ENCODE data around the gene MASTL. TPM values are rescaled to one million over a fixed set of nuclear protein-coding genes. Genes with fewer than 3 reads are reported as not detected.

Gene MASTL
- total RNA-seq, 1 experiment from 2014 or later = 13.8 TPM

- intact Hi-C loops (cut with micrococcal nuclease) = no loop called here
- Histone ChIP-seq H4K20me1 (ENCODE audit: insufficient read depth) (no peaks in the 10 kb centered on the region), H3K9ac (ENCODE audit: low read length) (no peak overlapping the region), H3K9me2 (ENCODE audit: insufficient read depth) (no peaks in the 10 kb centered on the region), H3K4me2 (ENCODE audit: low read length) (no peak overlapping the region), H2AFZ (ENCODE audit: low read depth, low read length, poor library complexity, severe bottlenecking) (no peak overlapping the region), H3K36me3 (ENCODE audit: control insufficient read depth in 1 of 2, insufficient read depth in 2 of 2, low read length in 2 of 2) (peaks cover 10 to 27% of the 10 kb centered on the region in 2 experiments), H3K4me1 (ENCODE audit: control insufficient read depth in 1 of 2, insufficient read depth in 2 of 2, low read length in 2 of 2) (no peaks in the 10 kb centered on the region), H3K4me3 (replicated peaks in 1 of 2; ENCODE audit: low read depth in 1 of 2, low read length in 2 of 2) (no peak overlapping the region), H3K27me3 (ENCODE audit: insufficient read depth, low read length) (no peaks in the 10 kb centered on the region), H3K9me3 (ENCODE audit: control insufficient read depth in 1 of 2, insufficient read depth in 1 of 2, low read depth in 1 of 2, low read length in 2 of 2) (no peaks in the 10 kb centered on the region), H3K27ac (ENCODE audit: low read depth, low read length) (no peak overlapping the region), H3K79me2 (ENCODE audit: insufficient read depth, low read length) (no peaks in the 10 kb centered on the region)
- DNase-seq (ENCODE audit: low read depth, low spot score) = no peak
- RAD21 ChIA-PET (ENCODE audit: low non-redundant PET in 1 of 2, low total read pairs in 2 of 2, uncharacterized antibody in 2 of 2, unreplicated experiment in 2 of 2) = no interaction called here
- TF ChIP-seq REST (IDR thresholded peaks at IDR 0.05; ENCODE audit: low read depth) = no peak
- TF ChIP-seq ZFX (IDR thresholded peaks at IDR 0.05) = no peak
- no peak for TF ChIP-seq POLR2A (IDR thresholded peaks at IDR 0.05; ENCODE audit: borderline replicate concordance, extremely low read depth, insufficient read depth, insufficient read length)
- no peak for TF ChIP-seq ELF1 (IDR thresholded peaks at IDR 0.05; ENCODE audit: borderline replicate concordance, low read depth)
- no peak for TF ChIP-seq MAX (IDR thresholded peaks at IDR 0.05)
- TF ChIP-seq FOSL1 (IDR thresholded peaks at IDR 0.05; ENCODE audit: low read depth) = no peak
- TF ChIP-seq ZBTB33 (IDR thresholded peaks at IDR 0.05; ENCODE audit: extremely low read depth, insufficient replicate concordance, low read length) = no peak
- TF ChIP-seq EZH2 (IDR thresholded peaks at IDR 0.05) = no peak
- no peak for TF ChIP-seq EZH2phosphoT487 (IDR thresholded peaks at IDR 0.05; ENCODE audit: borderline replicate concordance)
- no peak for TF ChIP-seq ATF3 (IDR thresholded peaks at IDR 0.05)
- TF ChIP-seq EGR1 (IDR thresholded peaks at IDR 0.05; ENCODE audit: low read depth) = no peak
- TF ChIP-seq CTCF (IDR thresholded peaks at IDR 0.05 in 2 of 3, conservative IDR thresholded peaks at IDR 0.05 in 1 of 3; ENCODE audit: borderline replicate concordance in 1 of 3, insufficient read depth in 1 of 3, low read depth in 2 of 3, low read length in 2 of 3) = no peak
- TF ChIP-seq ZNF274 (IDR thresholded peaks at IDR 0.05; ENCODE audit: low read depth, low read length) = no peak
- no peak for TF ChIP-seq RAD21 (IDR thresholded peaks at IDR 0.05; ENCODE audit: low read depth)
- no peak for TF ChIP-seq TCF7L2 (IDR thresholded peaks at IDR 0.05; ENCODE audit: borderline replicate concordance, extremely low read depth, insufficient read depth, insufficient read length)
- no peak for TF ChIP-seq SRF (IDR thresholded peaks at IDR 0.05; ENCODE audit: low read depth)
- no peak for TF ChIP-seq POLR2AphosphoS5 (IDR thresholded peaks at IDR 0.05; ENCODE audit: low read depth, low read length)
- no peak for TF ChIP-seq SIN3A (IDR thresholded peaks at IDR 0.05; ENCODE audit: low read depth)
- BruUV-seq (replicated peaks) = no TSS peak
- CTCF ChIA-PET = no interaction called here
- POLR2A ChIA-PET = no interaction called here
- ATAC-seq = no peak
Measured at GRCh38 chr10:27225642-27226257, 70.6 kb downstream of the MASTL start.

Measured in HCT116 (cell line).